Measurements from ENCODE around the gene PON2.

The PON2 gene

GRCh38 chr7:95427914-95428516 is 6.8 kb downstream of the PON2 start:
- no peak overlapping the region for H2AFZ ChIP-seq (ENCODE audit: low read depth, low read length, severe bottlenecking)
- no peak overlapping the region for H3K27ac ChIP-seq (ENCODE audit: low read depth, low read length)
- no peaks in the 10 kb centered on the region for H3K36me3 ChIP-seq (ENCODE audit: low read length)
- H3K9me3 ChIP-seq (ENCODE audit: insufficient read depth, low read length), result no peaks in the 10 kb centered on the region
- no peaks in the 10 kb centered on the region for H3K9me2 ChIP-seq (replicated peaks; ENCODE audit: insufficient read depth, low read length)
- H3K4me2 ChIP-seq (ENCODE audit: low read depth, low read length, poor library complexity, severe bottlenecking), result no peak overlapping the region
- H3K4me3 ChIP-seq (ENCODE audit: insufficient read depth, low read length, poor library complexity, severe bottlenecking), result no peak overlapping the region
- TF ChIP-seq, protein P1, sequence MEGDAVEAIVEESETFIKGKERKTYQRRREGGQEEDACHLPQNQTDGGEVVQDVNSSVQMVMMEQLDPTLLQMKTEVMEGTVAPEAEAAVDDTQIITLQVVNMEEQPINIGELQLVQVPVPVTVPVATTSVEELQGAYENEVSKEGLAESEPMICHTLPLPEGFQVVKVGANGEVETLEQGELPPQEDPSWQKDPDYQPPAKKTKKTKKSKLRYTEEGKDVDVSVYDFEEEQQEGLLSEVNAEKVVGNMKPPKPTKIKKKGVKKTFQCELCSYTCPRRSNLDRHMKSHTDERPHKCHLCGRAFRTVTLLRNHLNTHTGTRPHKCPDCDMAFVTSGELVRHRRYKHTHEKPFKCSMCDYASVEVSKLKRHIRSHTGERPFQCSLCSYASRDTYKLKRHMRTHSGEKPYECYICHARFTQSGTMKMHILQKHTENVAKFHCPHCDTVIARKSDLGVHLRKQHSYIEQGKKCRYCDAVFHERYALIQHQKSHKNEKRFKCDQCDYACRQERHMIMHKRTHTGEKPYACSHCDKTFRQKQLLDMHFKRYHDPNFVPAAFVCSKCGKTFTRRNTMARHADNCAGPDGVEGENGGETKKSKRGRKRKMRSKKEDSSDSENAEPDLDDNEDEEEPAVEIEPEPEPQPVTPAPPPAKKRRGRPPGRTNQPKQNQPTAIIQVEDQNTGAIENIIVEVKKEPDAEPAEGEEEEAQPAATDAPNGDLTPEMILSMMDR (IDR thresholded peaks at IDR 0.05; ENCODE audit: insufficient read depth, low read length, poor library complexity, severe bottlenecking), result no peak
- no peak for TF ChIP-seq EZH2phosphoT487 (conservative IDR thresholded peaks at IDR 0.05; ENCODE audit: low read length)
- no peak overlapping the region for H3K9ac ChIP-seq (ENCODE audit: low read length)
- no peaks in the 10 kb centered on the region for H3F3A ChIP-seq (ENCODE audit: insufficient read depth)
- H3K27me3 ChIP-seq (ENCODE audit: low read length), result no peaks in the 10 kb centered on the region
- H3K79me2 ChIP-seq (ENCODE audit: insufficient read depth, low read length), result no peaks in the 10 kb centered on the region
- no peaks in the 10 kb centered on the region for H4K20me1 ChIP-seq (ENCODE audit: low read depth, low read length)

- H3K9me3 ChIP-seq (ENCODE audit: insufficient read depth, low read length), result no peaks in the 10 kb centered on the region
- TF ChIP-seq EZH2phosphoT487 (conservative IDR thresholded peaks at IDR 0.05; ENCODE audit: low read length), result no peak
- TF ChIP-seq, protein P1 (IDR thresholded peaks at IDR 0.05; ENCODE audit: insufficient read depth, low read length, poor library complexity, severe bottlenecking), result no peak
- H3K4me2 ChIP-seq (ENCODE audit: low read depth, low read length, poor library complexity, severe bottlenecking), result no peak overlapping the region
- H3K9me2 ChIP-seq (replicated peaks; ENCODE audit: insufficient read depth, low read length), result no peaks in the 10 kb centered on the region
- H3K36me3 ChIP-seq (ENCODE audit: low read length), result no peaks in the 10 kb centered on the region
- no peaks in the 10 kb centered on the region for H3K79me2 ChIP-seq (ENCODE audit: insufficient read depth, low read length)
- H3K27me3 ChIP-seq (ENCODE audit: low read length), result no peaks in the 10 kb centered on the region
- no peak overlapping the region for H3K27ac ChIP-seq (ENCODE audit: low read depth, low read length)
- H3K9ac ChIP-seq (ENCODE audit: low read length), result no peak overlapping the region
- H3F3A ChIP-seq (ENCODE audit: insufficient read depth), result no peaks in the 10 kb centered on the region
- H4K20me1 ChIP-seq (ENCODE audit: low read depth, low read length), result no peaks in the 10 kb centered on the region
- H2AFZ ChIP-seq (ENCODE audit: low read depth, low read length, severe bottlenecking), result no peak overlapping the region
- no peak overlapping the region for H3K4me3 ChIP-seq (ENCODE audit: insufficient read depth, low read length, poor library complexity, severe bottlenecking)
Measured at GRCh38 chr7:95427166-95427565, 7.7 kb downstream of the PON2 start.

DNA sequence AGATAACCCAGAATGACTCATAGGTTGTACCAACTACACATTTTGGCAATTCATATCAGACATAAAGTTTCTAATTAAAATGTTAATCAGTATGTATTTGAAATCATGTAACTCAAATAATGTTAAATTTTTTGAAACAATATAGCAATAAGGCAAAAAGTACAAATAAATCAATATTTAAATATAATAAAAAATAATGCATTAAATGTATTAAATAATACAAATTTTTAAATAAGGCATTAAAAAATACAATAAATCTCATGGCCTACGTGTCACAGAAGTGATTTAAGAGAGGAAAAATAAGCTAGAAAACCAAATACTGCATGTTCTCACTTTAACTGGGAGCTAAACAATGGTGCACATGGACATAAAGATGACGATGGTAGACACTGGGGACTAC is 9.1 kb downstream of the PON2 start:
- H3K36me3 ChIP-seq (ENCODE audit: low read length), result no peaks in the 10 kb centered on the region
- H3K9me3 ChIP-seq (ENCODE audit: insufficient read depth, low read length), result no peaks in the 10 kb centered on the region
- no peaks in the 10 kb centered on the region for H3K27me3 ChIP-seq (ENCODE audit: low read length)
- H3K4me2 ChIP-seq (ENCODE audit: low read depth, low read length, poor library complexity, severe bottlenecking), result no peak overlapping the region
- H2AFZ ChIP-seq (ENCODE audit: low read depth, low read length, severe bottlenecking), result no peak overlapping the region
- no peaks in the 10 kb centered on the region for H4K20me1 ChIP-seq (ENCODE audit: low read depth, low read length)
- no peaks in the 10 kb centered on the region for H3K9me2 ChIP-seq (replicated peaks; ENCODE audit: insufficient read depth, low read length)
- TF ChIP-seq EZH2phosphoT487 (conservative IDR thresholded peaks at IDR 0.05; ENCODE audit: low read length), result no peak
- TF ChIP-seq, protein P1 (IDR thresholded peaks at IDR 0.05; ENCODE audit: insufficient read depth, low read length, poor library complexity, severe bottlenecking), result no peak
- no peaks in the 10 kb centered on the region for H3F3A ChIP-seq (ENCODE audit: insufficient read depth)
- no peak overlapping the region for H3K27ac ChIP-seq (ENCODE audit: low read depth, low read length)
- no peak overlapping the region for H3K4me3 ChIP-seq (ENCODE audit: insufficient read depth, low read length, poor library complexity, severe bottlenecking)
- no peak overlapping the region for H3K9ac ChIP-seq (ENCODE audit: low read length)
- no peaks in the 10 kb centered on the region for H3K79me2 ChIP-seq (ENCODE audit: insufficient read depth, low read length)
